Measurements from ENCODE around the gene ATP8A2.

The ATP8A2 gene

DNA sequence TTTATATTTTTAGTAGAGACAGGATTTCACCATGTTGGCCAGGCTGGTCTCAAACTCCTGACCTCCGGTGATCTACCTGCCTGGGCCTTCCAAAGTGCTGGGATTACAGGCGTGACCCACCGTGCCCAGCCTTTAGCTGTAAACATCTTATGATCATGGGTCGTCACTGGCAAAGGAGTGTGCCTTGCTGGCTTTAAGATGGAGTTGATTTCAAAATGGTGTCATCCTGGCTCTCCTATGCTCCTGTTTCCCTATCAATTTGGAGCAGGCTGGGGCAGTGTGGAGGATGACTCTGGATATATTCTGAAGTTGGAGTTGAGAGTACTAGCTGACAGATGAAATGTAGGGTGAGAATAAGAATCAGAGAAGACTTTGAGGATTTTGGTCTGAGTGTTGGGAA is 18.4 kb upstream of the ATP8A2 start:
- TF ChIP-seq REST (IDR thresholded peaks at IDR 0.05; ENCODE audit: insufficient read depth in 1 of 2, low read depth in 2 of 2, low read length in 2 of 2) = no peak
- no peak for TF ChIP-seq TAF1 (IDR thresholded peaks at IDR 0.05; ENCODE audit: borderline replicate concordance, insufficient read depth, low read length)
- no peak for TF ChIP-seq FOXP2 (optimal IDR thresholded peaks at IDR 0.05; ENCODE audit: borderline replicate concordance, extremely low read depth, extremely low read length, insufficient read depth)
- no peak for TF ChIP-seq SIN3A (IDR thresholded peaks at IDR 0.05; ENCODE audit: borderline replicate concordance, insufficient read depth, low read length)
- TF ChIP-seq POLR2AphosphoS5 (IDR thresholded peaks at IDR 0.05; ENCODE audit: low read depth, low read length) = no peak

GRCh38 chr13:25354377-25354776 is 17.4 kb upstream of the ATP8A2 start:
- TF ChIP-seq POLR2AphosphoS5 (IDR thresholded peaks at IDR 0.05; ENCODE audit: low read depth, low read length) (no peak), SIN3A (IDR thresholded peaks at IDR 0.05; ENCODE audit: borderline replicate concordance, insufficient read depth, low read length) (no peak), REST (IDR thresholded peaks at IDR 0.05; ENCODE audit: insufficient read depth in 1 of 2, low read depth in 2 of 2, low read length in 2 of 2) (no peak), FOXP2 (optimal IDR thresholded peaks at IDR 0.05; ENCODE audit: borderline replicate concordance, extremely low read depth, extremely low read length, insufficient read depth) (no peak), TAF1 (IDR thresholded peaks at IDR 0.05; ENCODE audit: borderline replicate concordance, insufficient read depth, low read length) (no peak)

GRCh38 chr13:25365720-25366235 is 6.0 kb upstream of the ATP8A2 start:
- no peak for TF ChIP-seq SIN3A (IDR thresholded peaks at IDR 0.05; ENCODE audit: borderline replicate concordance, insufficient read depth, low read length)
- TF ChIP-seq FOXP2 (optimal IDR thresholded peaks at IDR 0.05; ENCODE audit: borderline replicate concordance, extremely low read depth, extremely low read length, insufficient read depth) = no peak
- no peak for TF ChIP-seq REST (IDR thresholded peaks at IDR 0.05; ENCODE audit: insufficient read depth in 1 of 2, low read depth in 2 of 2, low read length in 2 of 2)
- TF ChIP-seq TAF1 (IDR thresholded peaks at IDR 0.05; ENCODE audit: borderline replicate concordance, insufficient read depth, low read length) = no peak

GRCh38 chr13:25371158-25371874 is 458 bp upstream of the ATP8A2 start:
- TF ChIP-seq POLR2AphosphoS5 (IDR thresholded peaks at IDR 0.05; ENCODE audit: low read depth, low read length) = no peak
- no peak for TF ChIP-seq FOXP2 (optimal IDR thresholded peaks at IDR 0.05; ENCODE audit: borderline replicate concordance, extremely low read depth, extremely low read length, insufficient read depth)
- TF ChIP-seq TAF1 (IDR thresholded peaks at IDR 0.05; ENCODE audit: borderline replicate concordance, insufficient read depth, low read length) = no peak
- TF ChIP-seq SIN3A (IDR thresholded peaks at IDR 0.05; ENCODE audit: borderline replicate concordance, insufficient read depth, low read length) = no peak
- TF ChIP-seq REST (IDR thresholded peaks at IDR 0.05; ENCODE audit: insufficient read depth in 1 of 2, low read depth in 2 of 2, low read length in 2 of 2) = no peak

All from PFSK-1 (cell line).